Lower lobe of right lung (tissue), 2 donors: ENCODE measurements around the gene B3GNT8. TPM values are rescaled to one million over a fixed set of nuclear protein-coding genes. Genes with fewer than 3 reads are reported as not detected.
"Not testable (repeated sequence)": the region's sequence is repeated elsewhere in the genome, so short reads cannot be mapped to it uniquely, and the experiment has no call there.

Experiments
- ATAC-seq, 2 donors: fragments of 200-7000 bp; cut with Tn5 transposase; one replicate each; pipeline ENCODE4 v1.9.1; 2020 to 2022; ENCODE audit warnings: mild to moderate bottlenecking in 2 of 2, moderate library complexity in 2 of 2
- DNase-seq: peaks from one replicate; pipeline ENCODE4 v3.0.0-alpha.2; 2020
- H3K27ac ChIP-seq: fragments of 200-600 bp; one replicate; pipeline ENCODE4 v1.8.0; 2022
- H3K27me3 ChIP-seq: fragments of 200-600 bp; one replicate; pipeline ENCODE4 v1.8.0; 2022; ENCODE audit warnings: low read depth
- H3K36me3 ChIP-seq: fragments of 200-600 bp; one replicate; pipeline ENCODE4 v1.8.0; 2022; ENCODE audit warnings: mild to moderate bottlenecking
- H3K4me1 ChIP-seq: fragments of 200-600 bp; one replicate; pipeline ENCODE4 v1.8.0; 2022
- H3K4me3 ChIP-seq: fragments of 200-600 bp; one replicate; pipeline ENCODE4 v1.8.0; 2022; ENCODE audit warnings: mild to moderate bottlenecking
- H3K9me3 ChIP-seq: fragments of 200-600 bp; one replicate; pipeline ENCODE4 v1.8.0; 2022
- CTCF ChIP-seq: fragments of 200-600 bp; IDR thresholded peaks from one replicate; pipeline ENCODE4 v1.8.0; 2022; ENCODE audit warnings: antibody characterized with exemption, mild to moderate bottlenecking
- intact Hi-C: fragments of 100-400 bp; cut with DNase I; formaldehyde crosslinking; loops from one replicate; pipeline ENCODE4 v1.11.0; 2022
- total RNA-seq: library from RNA; stranded (reverse); fragmentation: NEBNext Ultra II Directional; extraction: Animal tissue kit (Norgen Biotek cat#: 25700); gene quantifications from one replicate; pipeline ENCODE4 v1.2.1, GENCODE V29; 2021
- donor health status: DM: no; HTN: yes; CAD: no; lungs with severe emphysema.

The B3GNT8 gene
- total RNA-seq, 1 donor from 2014 or later, result 22.5 TPM

- peak within 1 kb of the TSS; percentile 94 for H3K27ac ChIP-seq
- intact Hi-C loops, result no loop called here
- H3K4me1 ChIP-seq, result peaks cover 20% of the 10 kb centered on the region
- ATAC-seq (peak; percentile 96 to 99), DNase-seq (peak; percentile 99)
- no peaks in the 10 kb centered on the region for H3K27me3 ChIP-seq
- H3K36me3 ChIP-seq, result peaks cover 29% of the 10 kb centered on the region
- H3K9me3 ChIP-seq, result no peaks in the 10 kb centered on the region
- TF ChIP-seq CTCF, result peak; percentile 53
- peak within 1 kb of the TSS; percentile 88 for H3K4me3 ChIP-seq
These were observed 12.5 kb upstream of the B3GNT8 start, which contains the start of gene DMAC2 for GRCh38 chr19:41439441-41440222. DMAC2 (minus strand) TSS chr19:41439912; CDS start chr19:41439899, 13 bp downstream.

- Histone ChIP-seq H3K4me3 (no peak overlapping the region), H3K36me3 (peaks cover 35% of the 10 kb centered on the region), H3K9me3 (no peaks in the 10 kb centered on the region), H3K4me1 (peaks cover 20% of the 10 kb centered on the region), H3K27ac (no peak overlapping the region), H3K27me3 (no peaks in the 10 kb centered on the region)
- DNase-seq (no peak), ATAC-seq (no peak)
- TF ChIP-seq CTCF, result no peak
- intact Hi-C loops, result no loop called here
These were observed 10.9 kb upstream of the B3GNT8 start for GRCh38 chr19:41437944-41438574.

- Histone ChIP-seq H3K9me3 (no peaks in the 10 kb centered on the region), H3K4me3 (no peak overlapping the region), H3K27ac (no peak overlapping the region), H3K36me3 (peaks cover 45% of the 10 kb centered on the region), H3K27me3 (no peaks in the 10 kb centered on the region), H3K4me1 (peaks cover 20% of the 10 kb centered on the region)
- ATAC-seq (no peak), DNase-seq (no peak)
- intact Hi-C loops, result no loop called here
- TF ChIP-seq CTCF, result no peak
These were observed 9.4 kb upstream of the B3GNT8 start for GRCh38 chr19:41436674-41436951.

GRCh38 chr19:41435936-41436673 lies 8.9 kb upstream of the B3GNT8 start:
- no peak for DNase-seq
- no peak overlapping the region for H3K4me3 ChIP-seq
- no peaks in the 10 kb centered on the region for H3K27me3 ChIP-seq
- H3K27ac ChIP-seq, result no peak overlapping the region
- H3K4me1 ChIP-seq, result peaks cover 20% of the 10 kb centered on the region
- no peak for TF ChIP-seq CTCF
- ATAC-seq, result no peak
- intact Hi-C loops, result no loop called here
- peaks cover 50% of the 10 kb centered on the region for H3K36me3 ChIP-seq
- no peaks in the 10 kb centered on the region for H3K9me3 ChIP-seq

GRCh38 chr19:41435376-41435775 lies 8.2 kb upstream of the B3GNT8 start:
- DNase-seq, H3K27ac ChIP-seq, H3K27me3 ChIP-seq, ATAC-seq, intact Hi-C loops, H3K9me3 ChIP-seq, H3K4me3 ChIP-seq: not testable (repeated sequence)
- Histone ChIP-seq H3K4me1 (peaks cover 18% of the 10 kb centered on the region), H3K36me3 (peaks cover 56% of the 10 kb centered on the region)
